GM13976 (cell line): ENCODE measurements around the gene HLA-DRB5.
"Not testable (repeated sequence)": the region's sequence is repeated elsewhere in the genome, so short reads cannot be mapped to it uniquely, and the experiment has no call there.

Experiments
- DNase-seq: peaks from one replicate; pipeline ENCODE4 v3.0.0; 2012; ENCODE audit warnings: low spot score
- in situ Hi-C: fragments of 300-500 bp; cut with MboI; formaldehyde crosslinking; loops from one replicate; pipeline ENCODE4 v1.12.0; 2022; ENCODE audit warnings: low sequenced_read_pairs, mixed read lengths, inconsistent platforms; ENCODE audit not compliant: unreplicated experiment
- TF ChIP-seq, protein P1 (sequence below): IDR thresholded peaks from 2 replicates; pipeline ENCODE4 v1.5.1; 2012; ENCODE audit warnings: borderline replicate concordance, mild to moderate bottlenecking; ENCODE audit not compliant: insufficient read depth; ENCODE audit errors: extremely low read depth, missing control alignments, control extremely low read depth

HLA-DRB5 gene

GRCh38 chr6:32551410-32551809 is 21.3 kb upstream of the HLA-DRB5 start:
- no peak for DNase-seq
- TF ChIP-seq, protein P1, sequence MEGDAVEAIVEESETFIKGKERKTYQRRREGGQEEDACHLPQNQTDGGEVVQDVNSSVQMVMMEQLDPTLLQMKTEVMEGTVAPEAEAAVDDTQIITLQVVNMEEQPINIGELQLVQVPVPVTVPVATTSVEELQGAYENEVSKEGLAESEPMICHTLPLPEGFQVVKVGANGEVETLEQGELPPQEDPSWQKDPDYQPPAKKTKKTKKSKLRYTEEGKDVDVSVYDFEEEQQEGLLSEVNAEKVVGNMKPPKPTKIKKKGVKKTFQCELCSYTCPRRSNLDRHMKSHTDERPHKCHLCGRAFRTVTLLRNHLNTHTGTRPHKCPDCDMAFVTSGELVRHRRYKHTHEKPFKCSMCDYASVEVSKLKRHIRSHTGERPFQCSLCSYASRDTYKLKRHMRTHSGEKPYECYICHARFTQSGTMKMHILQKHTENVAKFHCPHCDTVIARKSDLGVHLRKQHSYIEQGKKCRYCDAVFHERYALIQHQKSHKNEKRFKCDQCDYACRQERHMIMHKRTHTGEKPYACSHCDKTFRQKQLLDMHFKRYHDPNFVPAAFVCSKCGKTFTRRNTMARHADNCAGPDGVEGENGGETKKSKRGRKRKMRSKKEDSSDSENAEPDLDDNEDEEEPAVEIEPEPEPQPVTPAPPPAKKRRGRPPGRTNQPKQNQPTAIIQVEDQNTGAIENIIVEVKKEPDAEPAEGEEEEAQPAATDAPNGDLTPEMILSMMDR: no peak
- in situ Hi-C loops: no loop called here

- TF ChIP-seq, protein P1: no peak
- no peak for DNase-seq
- in situ Hi-C loops: no loop called here
Measured at GRCh38 chr6:32539839-32540238, 9.8 kb upstream of the HLA-DRB5 start.

GRCh38 chr6:32530431-32530793 is 325 bp upstream of the HLA-DRB5 start:
- DNase-seq, in situ Hi-C loops: not testable (repeated sequence)

GRCh38 chr6:32522302-32523047 is 7.6 kb downstream of the HLA-DRB5 start:
- in situ Hi-C loops: no loop called here
- no peak for DNase-seq
- TF ChIP-seq, protein P1: no peak

DNA sequence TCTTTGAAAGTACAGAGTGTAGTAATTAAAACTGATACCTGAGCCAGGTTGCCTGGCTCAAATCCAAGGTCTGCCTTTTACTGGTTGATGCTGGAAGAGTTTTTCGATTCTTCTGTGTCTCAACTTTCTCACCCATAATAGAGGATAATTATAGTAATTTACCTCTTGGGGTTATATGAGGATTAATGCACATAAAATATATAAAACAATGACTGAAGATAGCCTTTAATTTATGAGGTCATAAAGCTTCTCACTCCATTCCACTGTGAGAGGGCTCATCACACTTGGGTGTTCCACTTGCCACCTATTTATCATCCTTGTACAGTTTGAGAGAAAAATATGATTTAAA is 10.2 kb downstream of the HLA-DRB5 start:
- DNase-seq: no peak
- TF ChIP-seq, protein P1: no peak
- in situ Hi-C loops: no loop called here

DNA sequence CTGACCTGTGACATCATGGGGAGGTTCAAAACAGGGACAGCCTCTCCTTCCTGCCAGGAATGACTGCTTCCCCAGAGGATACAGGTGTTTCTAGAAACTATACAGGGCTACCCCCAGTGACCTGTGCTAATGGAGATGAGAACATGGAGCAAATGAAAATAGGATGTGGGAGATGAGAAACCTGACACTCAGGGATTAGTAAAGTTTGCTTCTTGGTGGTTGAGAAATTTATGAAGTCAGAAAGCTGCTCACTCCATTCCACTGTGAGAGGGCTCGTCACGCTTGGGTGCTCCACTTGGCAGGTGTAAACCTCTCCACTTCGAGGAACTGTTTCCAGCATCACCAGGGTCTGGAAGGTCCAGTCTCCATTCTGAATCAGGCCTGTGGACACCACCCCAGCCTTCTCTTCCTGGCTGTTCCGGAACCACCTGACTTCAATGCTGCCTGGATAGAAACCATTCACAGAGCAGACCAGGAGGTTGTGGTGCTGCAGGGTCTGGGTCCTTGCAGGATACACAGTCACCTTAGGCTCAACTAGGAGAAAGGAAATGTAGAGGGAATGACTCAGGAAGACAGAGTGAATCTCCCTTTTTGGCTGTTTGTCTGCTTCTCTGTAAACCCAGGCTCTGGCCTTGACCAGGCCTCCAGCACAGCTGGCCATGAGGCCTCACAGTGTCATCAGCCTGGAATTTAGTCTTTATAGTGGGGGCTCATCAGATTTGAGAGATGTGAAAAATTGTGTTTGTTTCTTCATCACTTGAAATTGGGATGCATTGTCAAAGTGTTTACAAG is 10.8 kb downstream of the HLA-DRB5 start:
- TF ChIP-seq, protein P1: no peak
- no peak for DNase-seq
- in situ Hi-C loops: no loop called here
